Measurements from ENCODE around the gene SCAF1. TPM values are rescaled to one million over a fixed set of nuclear protein-coding genes. Genes with fewer than 3 reads are reported as not detected.

The SCAF1 gene
- total RNA-seq, 1 donor from 2014 or later = 8.4 TPM

DNA sequence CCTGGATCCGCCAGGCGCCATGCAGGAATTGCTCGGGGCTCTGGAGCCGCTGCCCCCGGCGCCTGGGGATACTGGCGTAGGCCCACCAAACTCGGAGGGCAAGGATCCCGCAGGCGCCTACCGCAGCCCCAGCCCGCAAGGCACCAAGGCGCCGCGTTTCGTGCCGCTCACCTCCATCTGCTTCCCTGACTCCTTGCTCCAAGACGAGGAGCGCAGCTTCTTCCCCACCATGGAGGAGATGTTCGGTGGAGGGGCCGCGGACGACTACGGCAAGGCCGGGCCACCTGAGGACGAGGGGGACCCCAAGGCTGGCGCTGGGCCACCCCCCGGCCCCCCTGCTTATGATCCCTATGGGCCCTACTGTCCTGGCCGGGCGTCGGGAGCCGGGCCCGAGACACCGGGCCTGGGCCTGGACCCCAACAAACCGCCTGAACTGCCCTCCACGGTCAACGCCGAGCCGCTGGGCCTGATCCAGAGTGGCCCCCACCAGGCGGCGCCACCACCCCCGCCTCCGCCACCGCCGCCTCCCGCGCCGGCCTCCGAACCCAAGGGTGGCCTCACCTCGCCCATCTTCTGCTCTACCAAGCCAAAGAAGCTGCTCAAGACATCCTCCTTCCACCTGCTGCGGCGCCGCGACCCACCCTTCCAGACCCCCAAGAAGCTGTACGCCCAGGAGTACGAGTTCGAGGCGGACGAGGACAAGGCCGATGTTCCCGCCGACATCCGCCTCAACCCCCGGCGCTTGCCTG, 44.9 kb upstream of the SCAF1 start:
- Histone ChIP-seq H3K9me3 (ENCODE audit: control insufficient read depth in 3 of 3, low read length in 3 of 3) (no peaks in the 10 kb centered on the region), H3K36me3 (ENCODE audit: control insufficient read depth in 3 of 3, insufficient read depth in 3 of 3, low read length in 3 of 3) (peaks cover 16 to 38% (median 29%) of the 10 kb centered on the region in 3 donors), H3K4me3 (ENCODE audit: low read length in 3 of 3) (no peak overlapping the region)

DNA sequence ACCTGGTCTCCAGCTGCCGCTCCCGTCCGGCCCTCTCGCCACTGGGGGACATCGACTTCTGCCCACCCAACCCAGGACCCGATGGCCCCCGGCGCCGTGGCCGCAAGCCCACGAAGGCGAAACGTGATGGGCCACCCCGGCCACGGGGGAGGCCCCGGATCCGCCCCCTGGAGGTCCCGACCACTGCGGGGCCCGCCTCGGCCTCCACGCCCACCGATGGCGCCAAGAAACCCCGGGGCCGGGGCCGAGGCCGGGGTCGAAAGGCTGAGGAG, 44.4 kb upstream of the SCAF1 start:
- H3K9me3 ChIP-seq (ENCODE audit: control insufficient read depth in 3 of 3, low read length in 3 of 3) = no peaks in the 10 kb centered on the region
- no peak overlapping the region for H3K4me3 ChIP-seq (ENCODE audit: low read length in 3 of 3)
- peaks cover 17 to 39% (median 34%) of the 10 kb centered on the region in 3 donors for H3K36me3 ChIP-seq (ENCODE audit: control insufficient read depth in 3 of 3, insufficient read depth in 3 of 3, low read length in 3 of 3)
- H3K9ac ChIP-seq (ENCODE audit: low read depth in 1 of 3, low read length in 3 of 3) = no peak overlapping the region
- H3K27me3 ChIP-seq (ENCODE audit: control insufficient read depth in 3 of 3, insufficient read depth in 3 of 3, low read length in 3 of 3) = no peaks in the 10 kb centered on the region
- H3K27ac ChIP-seq (ENCODE audit: low read depth, low read length) = no peak overlapping the region
- peaks cover 6 to 13% (median 8%) of the 10 kb centered on the region in 3 donors for H3K4me1 ChIP-seq (ENCODE audit: control insufficient read depth in 3 of 3, insufficient read depth in 3 of 3, low read length in 3 of 3)

More for the DNA sequence above, 44.9 kb upstream of the SCAF1 start:
- no peak overlapping the region for H3K9ac ChIP-seq (ENCODE audit: low read depth in 1 of 3, low read length in 3 of 3)
- peaks cover 12 to 18% (median 13%) of the 10 kb centered on the region in 3 donors for H3K4me1 ChIP-seq (ENCODE audit: control insufficient read depth in 3 of 3, insufficient read depth in 3 of 3, low read length in 3 of 3)
- no peak overlapping the region for H3K27ac ChIP-seq (ENCODE audit: low read depth, low read length)
- no peaks in the 10 kb centered on the region for H3K27me3 ChIP-seq (ENCODE audit: control insufficient read depth in 3 of 3, insufficient read depth in 3 of 3, low read length in 3 of 3)

DNA sequence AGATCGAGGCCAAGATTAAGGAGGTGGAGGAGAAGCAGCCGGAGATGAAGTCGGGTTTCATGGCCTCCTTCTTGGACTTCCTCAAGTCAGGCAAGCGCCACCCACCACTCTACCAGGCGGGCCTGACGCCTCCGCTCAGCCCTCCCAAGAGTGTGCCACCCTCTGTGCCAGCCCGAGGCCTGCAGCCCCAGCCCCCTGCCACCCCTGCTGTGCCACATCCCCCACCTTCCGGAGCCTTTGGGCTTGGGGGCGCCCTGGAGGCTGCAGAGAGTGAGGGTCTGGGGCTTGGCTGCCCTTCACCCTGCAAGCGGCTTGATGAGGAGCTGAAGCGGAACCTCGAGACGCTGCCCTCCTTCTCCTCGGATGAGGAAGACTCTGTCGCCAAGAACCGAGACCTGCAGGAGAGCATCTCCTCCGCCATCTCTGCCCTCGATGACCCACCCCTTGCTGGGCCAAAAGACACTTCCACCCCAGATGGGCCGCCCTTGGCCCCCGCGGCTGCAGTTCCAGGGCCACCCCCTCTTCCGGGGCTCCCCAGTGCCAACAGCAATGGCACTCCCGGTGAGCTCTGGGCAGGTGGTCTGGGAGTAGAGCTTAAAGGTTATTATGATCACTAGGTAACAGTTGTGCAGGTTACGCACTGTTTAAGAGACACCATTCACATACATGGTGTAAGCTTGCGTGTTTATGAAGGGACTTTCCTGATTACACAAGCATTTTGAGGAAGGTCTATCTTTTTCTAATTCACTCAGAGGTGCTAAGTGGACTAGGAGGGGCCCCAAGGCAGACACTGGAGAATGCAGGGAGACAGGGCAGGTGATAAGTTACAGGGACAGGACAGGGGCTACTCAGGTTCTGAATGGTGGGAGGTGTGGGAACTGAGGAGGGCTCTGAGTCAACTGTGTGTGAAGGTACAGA, 42.4 kb upstream of the SCAF1 start:
- H3K36me3 ChIP-seq (ENCODE audit: control insufficient read depth in 3 of 3, insufficient read depth in 3 of 3, low read length in 3 of 3) = peaks cover 18 to 41% (median 40%) of the 10 kb centered on the region in 3 donors

DNA sequence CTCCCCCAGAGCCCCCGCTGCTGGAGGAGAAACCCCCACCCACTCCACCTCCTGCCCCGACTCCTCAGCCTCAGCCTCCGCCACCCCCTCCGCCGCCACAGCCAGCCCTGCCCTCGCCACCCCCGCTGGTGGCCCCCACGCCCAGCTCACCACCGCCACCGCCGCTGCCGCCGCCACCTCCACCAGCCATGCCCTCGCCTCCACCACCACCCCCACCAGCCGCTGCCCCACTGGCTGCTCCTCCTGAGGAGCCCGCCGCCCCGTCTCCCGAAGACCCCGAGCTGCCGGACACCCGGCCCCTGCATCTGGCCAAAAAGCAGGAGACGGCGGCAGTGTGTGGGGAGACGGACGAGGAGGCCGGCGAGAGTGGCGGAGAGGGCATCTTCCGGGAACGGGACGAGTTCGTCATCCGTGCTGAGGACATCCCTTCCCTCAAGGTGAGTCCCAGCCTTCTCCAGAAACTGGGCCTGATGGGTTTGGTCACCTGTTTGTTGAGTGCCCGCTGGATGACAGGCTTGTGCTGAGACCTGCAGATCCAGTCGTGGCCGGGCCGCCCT, 40.4 kb upstream of the SCAF1 start:
- Histone ChIP-seq H3K27me3 (ENCODE audit: control insufficient read depth in 3 of 3, insufficient read depth in 3 of 3, low read length in 3 of 3) (no peaks in the 10 kb centered on the region), H3K4me1 (ENCODE audit: control insufficient read depth in 3 of 3, insufficient read depth in 3 of 3, low read length in 3 of 3) (peaks cover 0 to 8% (median 7%) of the 10 kb centered on the region in 3 donors), H3K9ac (ENCODE audit: low read depth in 1 of 3, low read length in 3 of 3) (no peak overlapping the region), H3K9me3 (ENCODE audit: control insufficient read depth in 3 of 3, low read length in 3 of 3) (no peaks in the 10 kb centered on the region), H3K4me3 (ENCODE audit: low read length in 3 of 3) (no peak overlapping the region), H3K36me3 (ENCODE audit: control insufficient read depth in 3 of 3, insufficient read depth in 3 of 3, low read length in 3 of 3) (peaks cover 19 to 40% (median 37%) of the 10 kb centered on the region in 3 donors), H3K27ac (ENCODE audit: low read depth, low read length) (no peak overlapping the region)

More for the DNA sequence above, 42.4 kb upstream of the SCAF1 start:
- Histone ChIP-seq H3K27ac (ENCODE audit: low read depth, low read length) (no peak overlapping the region), H3K4me1 (ENCODE audit: control insufficient read depth in 3 of 3, insufficient read depth in 3 of 3, low read length in 3 of 3) (no peaks in the 10 kb centered on the region), H3K9me3 (ENCODE audit: control insufficient read depth in 3 of 3, low read length in 3 of 3) (no peaks in the 10 kb centered on the region), H3K27me3 (ENCODE audit: control insufficient read depth in 3 of 3, insufficient read depth in 3 of 3, low read length in 3 of 3) (no peaks in the 10 kb centered on the region), H3K4me3 (ENCODE audit: low read length in 3 of 3) (no peak overlapping the region), H3K9ac (ENCODE audit: low read depth in 1 of 3, low read length in 3 of 3) (no peak overlapping the region)

DNA sequence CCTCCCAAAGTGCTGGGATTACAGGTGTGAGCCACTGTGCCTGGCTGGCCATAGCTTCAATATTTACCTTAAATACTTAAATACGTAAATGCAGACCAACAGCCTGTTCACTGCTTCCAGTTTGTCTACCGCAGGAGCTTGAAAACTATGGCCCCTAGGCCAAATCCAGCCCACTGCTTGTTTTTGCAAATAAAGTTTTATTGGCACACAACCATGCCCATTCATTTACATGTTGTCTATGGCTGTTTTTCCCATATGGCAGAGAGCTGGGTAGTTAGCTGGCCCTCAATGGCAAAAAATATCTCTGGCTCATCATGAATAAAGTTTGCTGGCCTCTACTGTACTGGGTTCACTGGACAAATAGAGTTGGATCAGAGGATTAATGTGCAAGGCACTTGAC, 39.2 kb upstream of the SCAF1 start:
- Histone ChIP-seq H3K27me3 (ENCODE audit: control insufficient read depth in 3 of 3, insufficient read depth in 3 of 3, low read length in 3 of 3) (no peaks in the 10 kb centered on the region), H3K9ac (ENCODE audit: low read depth in 1 of 3, low read length in 3 of 3) (no peak overlapping the region), H3K9me3 (ENCODE audit: control insufficient read depth in 3 of 3, low read length in 3 of 3) (no peaks in the 10 kb centered on the region), H3K36me3 (ENCODE audit: control insufficient read depth in 3 of 3, insufficient read depth in 3 of 3, low read length in 3 of 3) (peaks cover 17 to 45% (median 36%) of the 10 kb centered on the region in 3 donors), H3K4me3 (ENCODE audit: low read length in 3 of 3) (no peak overlapping the region), H3K4me1 (ENCODE audit: control insufficient read depth in 3 of 3, insufficient read depth in 3 of 3, low read length in 3 of 3) (peaks cover 0 to 8% (median 7%) of the 10 kb centered on the region in 3 donors), H3K27ac (ENCODE audit: low read depth, low read length) (no peak overlapping the region)

DNA sequence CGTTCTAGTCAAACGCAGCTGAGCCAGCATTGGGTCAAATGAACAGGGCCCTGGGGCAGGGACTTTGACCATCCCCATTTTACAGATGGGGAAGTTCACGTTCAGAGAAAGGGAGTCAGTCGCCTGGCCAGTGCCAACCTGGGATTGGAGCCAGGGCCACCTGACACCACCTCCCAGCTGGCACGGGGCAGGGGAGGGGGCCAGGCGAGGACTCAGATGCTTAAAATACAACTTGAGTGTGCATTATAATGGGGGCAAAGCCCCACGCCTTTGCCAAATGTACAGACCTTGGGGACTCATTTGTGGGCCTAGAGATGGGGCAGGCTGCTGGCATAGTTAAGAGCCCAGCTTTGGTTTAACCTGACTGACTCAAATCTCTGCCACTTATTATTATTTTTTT, 36.4 kb upstream of the SCAF1 start:
- Histone ChIP-seq H3K4me1 (ENCODE audit: control insufficient read depth in 3 of 3, insufficient read depth in 3 of 3, low read length in 3 of 3) (peaks cover 0 to 8% (median 7%) of the 10 kb centered on the region in 3 donors), H3K27me3 (ENCODE audit: control insufficient read depth in 3 of 3, insufficient read depth in 3 of 3, low read length in 3 of 3) (no peaks in the 10 kb centered on the region), H3K27ac (ENCODE audit: low read depth, low read length) (peak overlapping the region; percentile 65), H3K36me3 (ENCODE audit: control insufficient read depth in 3 of 3, insufficient read depth in 3 of 3, low read length in 3 of 3) (peaks cover 17 to 41% (median 33%) of the 10 kb centered on the region in 3 donors), H3K9me3 (ENCODE audit: control insufficient read depth in 3 of 3, low read length in 3 of 3) (no peaks in the 10 kb centered on the region), H3K4me3 (ENCODE audit: low read length in 3 of 3) (no peak overlapping the region), H3K9ac (ENCODE audit: low read depth in 1 of 3, low read length in 3 of 3) (no peak overlapping the region)

DNA sequence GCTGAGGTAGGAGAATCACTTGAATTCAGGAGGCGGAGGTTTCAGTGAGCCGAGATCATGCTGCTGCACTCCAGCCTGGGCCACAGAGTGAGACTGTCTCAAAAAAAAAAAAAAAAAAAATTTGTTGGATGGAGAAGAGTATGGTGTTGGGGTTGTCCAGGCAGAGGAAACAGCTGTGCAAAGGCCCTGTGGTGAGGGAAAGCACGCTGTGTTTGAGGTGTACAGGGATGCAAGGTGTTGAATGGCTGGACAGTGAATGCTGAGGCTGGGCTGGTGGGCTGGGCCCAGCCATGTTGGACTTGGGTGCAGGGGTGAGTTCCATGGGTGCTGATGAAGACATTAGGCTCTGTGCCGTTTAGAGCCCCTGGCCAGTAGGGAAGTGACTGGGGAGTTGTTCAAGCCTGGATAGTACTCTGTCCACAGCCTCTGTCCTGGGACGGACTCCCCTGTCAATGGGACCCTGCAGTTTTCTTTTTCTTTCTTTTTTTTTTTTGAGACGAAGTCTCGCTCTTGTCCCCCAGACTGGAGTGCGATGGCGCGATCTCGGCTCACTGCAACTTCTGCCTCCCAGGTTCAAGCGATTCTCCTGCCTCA, 32.4 kb upstream of the SCAF1 start:
- no peak overlapping the region for H3K27ac ChIP-seq (ENCODE audit: low read depth, low read length)
- H3K9me3 ChIP-seq (ENCODE audit: control insufficient read depth in 3 of 3, low read length in 3 of 3) = no peaks in the 10 kb centered on the region
- H3K27me3 ChIP-seq (ENCODE audit: control insufficient read depth in 3 of 3, insufficient read depth in 3 of 3, low read length in 3 of 3) = no peaks in the 10 kb centered on the region
- H3K4me1 ChIP-seq (ENCODE audit: control insufficient read depth in 3 of 3, insufficient read depth in 3 of 3, low read length in 3 of 3) = peaks cover 2 to 20% (median 7%) of the 10 kb centered on the region in 3 donors
- no peak overlapping the region for H3K4me3 ChIP-seq (ENCODE audit: low read length in 3 of 3)
- H3K9ac ChIP-seq (ENCODE audit: low read depth in 1 of 3, low read length in 3 of 3) = no peak overlapping the region
- H3K36me3 ChIP-seq (ENCODE audit: control insufficient read depth in 3 of 3, insufficient read depth in 3 of 3, low read length in 3 of 3) = peaks cover 14 to 32% (median 20%) of the 10 kb centered on the region in 3 donors

DNA sequence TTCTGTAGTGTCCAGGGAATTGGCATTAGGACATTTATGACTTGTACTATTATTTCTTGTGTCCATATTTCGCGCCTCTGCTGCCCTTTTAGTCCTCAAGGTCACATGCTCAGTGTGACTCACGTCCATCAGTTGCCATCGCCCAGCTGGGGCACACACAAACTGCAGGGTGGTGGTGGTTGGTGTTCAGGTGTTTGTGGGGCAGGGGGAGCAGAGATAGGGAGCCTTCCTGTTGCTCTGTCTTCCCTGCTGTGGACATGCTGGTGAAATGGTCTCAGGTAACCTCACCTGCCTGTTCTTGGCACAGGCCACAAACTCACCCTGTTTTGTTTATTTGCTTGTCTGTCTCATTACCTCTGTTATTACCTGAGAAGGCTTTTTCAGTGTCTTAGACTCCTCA, 28.6 kb upstream of the SCAF1 start:
- Histone ChIP-seq H3K9me3 (ENCODE audit: control insufficient read depth in 3 of 3, low read length in 3 of 3) (no peaks in the 10 kb centered on the region), H3K27ac (ENCODE audit: low read depth, low read length) (no peak overlapping the region), H3K9ac (ENCODE audit: low read depth in 1 of 3, low read length in 3 of 3) (peak overlapping the region in 1 of 3 donors; percentile 33), H3K4me3 (ENCODE audit: low read length in 3 of 3) (peak overlapping the region in 1 of 3 donors; percentile 3), H3K36me3 (ENCODE audit: control insufficient read depth in 3 of 3, insufficient read depth in 3 of 3, low read length in 3 of 3) (peaks cover 39 to 49% (median 47%) of the 10 kb centered on the region in 3 donors), H3K4me1 (ENCODE audit: control insufficient read depth in 3 of 3, insufficient read depth in 3 of 3, low read length in 3 of 3) (peaks cover 0 to 12% (median 2%) of the 10 kb centered on the region in 3 donors), H3K27me3 (ENCODE audit: control insufficient read depth in 3 of 3, insufficient read depth in 3 of 3, low read length in 3 of 3) (no peaks in the 10 kb centered on the region)

DNA sequence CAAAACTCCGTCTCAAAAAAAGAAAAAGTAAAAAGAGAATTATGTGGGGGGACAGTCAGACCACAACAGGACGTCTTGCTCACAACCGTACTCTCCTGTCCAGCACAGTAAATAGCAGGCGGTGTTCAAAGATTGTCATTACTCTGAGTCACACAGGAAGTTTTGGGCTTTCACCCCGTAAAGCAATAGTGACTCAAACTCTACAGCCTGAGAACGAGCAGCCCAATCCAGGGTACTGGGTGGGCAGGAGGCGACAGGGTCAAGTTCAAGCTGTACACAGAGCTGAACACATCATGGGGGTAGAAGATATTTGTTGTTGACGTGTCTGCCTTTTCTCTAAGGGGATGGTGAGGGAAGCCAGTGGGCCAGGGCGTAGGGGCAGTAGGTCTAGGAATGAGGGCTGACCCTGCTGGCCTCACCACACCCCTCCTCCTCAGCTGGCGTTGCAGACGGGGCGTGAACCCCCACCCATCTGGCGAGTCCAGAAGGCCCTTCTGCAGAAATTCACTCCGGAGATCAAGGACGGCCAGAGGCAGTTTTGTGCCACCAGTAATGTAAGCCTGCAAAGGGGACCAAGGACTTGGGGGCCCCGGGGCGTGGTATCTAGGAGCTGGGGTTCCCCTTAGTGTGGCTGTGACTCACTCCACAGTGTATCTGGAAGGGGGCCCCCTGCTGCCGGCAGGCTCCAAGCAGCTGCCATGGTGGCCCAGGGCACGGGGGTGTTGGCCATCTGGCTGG, 27.7 kb upstream of the SCAF1 start:
- Histone ChIP-seq H3K27me3 (ENCODE audit: control insufficient read depth in 3 of 3, insufficient read depth in 3 of 3, low read length in 3 of 3) (no peaks in the 10 kb centered on the region), H3K9me3 (ENCODE audit: control insufficient read depth in 3 of 3, low read length in 3 of 3) (no peaks in the 10 kb centered on the region), H3K36me3 (ENCODE audit: control insufficient read depth in 3 of 3, insufficient read depth in 3 of 3, low read length in 3 of 3) (peaks cover 40 to 48% (median 46%) of the 10 kb centered on the region in 3 donors), H3K27ac (ENCODE audit: low read depth, low read length) (no peak overlapping the region), H3K9ac (ENCODE audit: low read depth in 1 of 3, low read length in 3 of 3) (no peak overlapping the region), H3K4me1 (ENCODE audit: control insufficient read depth in 3 of 3, insufficient read depth in 3 of 3, low read length in 3 of 3) (peaks cover 0 to 12% (median 2%) of the 10 kb centered on the region in 3 donors), H3K4me3 (ENCODE audit: low read length in 3 of 3) (no peak overlapping the region)

All from skeletal muscle tissue (tissue), 4 donors.